K562 (cell line): ENCODE data around the gene TMEM191C. TPM values are rescaled to one million over a fixed set of nuclear protein-coding genes. Genes with fewer than 3 reads are reported as not detected.

Source experiments
- ARID1B ChIP-seq: fragments of 450-650 bp; IDR thresholded peaks from 2 replicates; pipeline ENCODE4 v1.6.1; 2016; ENCODE audit warnings: antibody characterized with exemption, mild to moderate bottlenecking, inconsistent platforms
- DLX4 ChIP-seq: fragments of 250-450 bp; sonication (Bioruptor Pico); IDR thresholded peaks from 2 replicates; pipeline ENCODE4 v1.6.1; 2021; ENCODE audit warnings: mild to moderate bottlenecking
- FIP1L1 ChIP-seq: fragments of 200-400 bp; formaldehyde crosslinking; IDR thresholded peaks from 2 replicates; pipeline ENCODE4 v1.6.1; 2018; ENCODE audit warnings: mild to moderate bottlenecking, low read depth, low read length; ENCODE audit not compliant: poor library complexity, severe bottlenecking
- FOXA1 ChIP-seq: fragments of 450-650 bp; IDR thresholded peaks from 2 replicates; pipeline ENCODE4 v1.6.1; 2016; ENCODE audit warnings: mild to moderate bottlenecking, borderline replicate concordance
- HLTF ChIP-seq: fragments of 450-650 bp; IDR thresholded peaks from 2 replicates; pipeline ENCODE4 v1.6.1; 2016
- HMGN3 ChIP-seq: IDR thresholded peaks from 2 replicates; pipeline ENCODE4 v1.6.1; 2011; ENCODE audit warnings: borderline replicate concordance, low read depth, mild to moderate bottlenecking, mixed read lengths, low read length; ENCODE audit not compliant: insufficient read length; ENCODE audit errors: extremely low read depth
- MAFK ChIP-seq: IDR thresholded peaks from 2 replicates; pipeline ENCODE4 v1.6.1; 2011; ENCODE audit warnings: low read length, improper control_type of control experiment
- MCM2 ChIP-seq: fragments of 450-650 bp; IDR thresholded peaks from 2 replicates; pipeline ENCODE4 v1.6.1; 2017; ENCODE audit warnings: low read depth, mild to moderate bottlenecking
- MLX ChIP-seq, 2 experiments: fragments of 450-650 bp in 1 of 2; sonication (generic) in 1 of 2; formaldehyde crosslinking; conservative IDR thresholded peaks; 2 replicates each; pipeline versions ENCODE4 v1.4.0 to v1.8.1; 2020 to 2022; ENCODE audit warnings: mild to moderate bottlenecking in 1 of 2, missing genetic modification reagents in 1 of 2
- NFE2 ChIP-seq: IDR thresholded peaks from 2 replicates; pipeline ENCODE4 v1.6.1; 2014; ENCODE audit warnings: antibody characterized with exemption, low read depth
- PPARD ChIP-seq: fragments of 250-450 bp; sonication (Bioruptor Pico); IDR thresholded peaks from 2 replicates; pipeline ENCODE4 v1.8.0; 2022; ENCODE audit warnings: inconsistent platforms, mild to moderate bottlenecking, moderate library complexity
- SAP30 ChIP-seq: fragments of 200-600 bp; sonication (generic); IDR thresholded peaks from 2 replicates; pipeline ENCODE4 v1.6.1; 2012; ENCODE audit warnings: borderline replicate concordance, low read depth, mild to moderate bottlenecking, moderate library complexity, low read length, control low read depth, inconsistent platforms; ENCODE audit not compliant: insufficient read depth, poor library complexity, severe bottlenecking
- TAF1 ChIP-seq: IDR thresholded peaks from 2 replicates; pipeline ENCODE4 v1.6.1; 2011; ENCODE audit warnings: mild to moderate bottlenecking, low read length, moderate library complexity; ENCODE audit not compliant: insufficient read depth, control insufficient read depth, severe bottlenecking; ENCODE audit errors: extremely low read depth
- TARDBP ChIP-seq: fragments of 450-650 bp; IDR thresholded peaks from 2 replicates; pipeline ENCODE4 v1.6.1; 2016
- THAP12 ChIP-seq: fragments of 250-450 bp; sonication (Bioruptor Pico); IDR thresholded peaks from 2 replicates; pipeline ENCODE4 v1.9.0; 2021; ENCODE audit warnings: mild to moderate bottlenecking, inconsistent platforms
- UBTF ChIP-seq, 2 experiments: IDR thresholded peaks; 2 replicates each; pipeline ENCODE4 v1.6.1; 2012; ENCODE audit warnings: improper control_type of control experiment in 2 of 2, low read depth in 2 of 2, low read length in 2 of 2, borderline replicate concordance in 1 of 2
- USF2 ChIP-seq: sonication (generic); formaldehyde crosslinking; IDR thresholded peaks from 2 replicates; pipeline ENCODE4 v1.5.0; 2020; ENCODE audit warnings: missing genetic modification reagents
- ZBTB8A ChIP-seq: fragments of 450-650 bp; IDR thresholded peaks from 2 replicates; pipeline ENCODE4 v1.6.1; 2018; ENCODE audit warnings: mild to moderate bottlenecking, moderate library complexity; ENCODE audit not compliant: partially characterized antibody
- ZNF133 ChIP-seq: fragments of 250-450 bp; sonication (Bioruptor Pico); IDR thresholded peaks from 2 replicates; pipeline ENCODE4 v1.4.0; 2020; ENCODE audit warnings: mild to moderate bottlenecking
- ZNF217 ChIP-seq: sonication (generic); formaldehyde crosslinking; IDR thresholded peaks from 2 replicates; pipeline ENCODE4 v1.8.0; 2022; ENCODE audit warnings: mild to moderate bottlenecking, missing genetic modification reagents
- ZNF436 ChIP-seq: fragments of 250-450, 450-650 bp; sonication (Bioruptor Pico); formaldehyde crosslinking; IDR thresholded peaks from 2 replicates; pipeline ENCODE4 v1.7.0; 2020; ENCODE audit warnings: mild to moderate bottlenecking
- ZNF764 ChIP-seq: fragments of 250-450 bp; sonication (Bioruptor Pico); IDR thresholded peaks from 2 replicates; pipeline ENCODE4 v1.4.0; 2020; ENCODE audit warnings: low read depth, mild to moderate bottlenecking, moderate library complexity
- ZNF780A ChIP-seq: fragments of 250-450 bp; sonication (Bioruptor Pico); IDR thresholded peaks from 2 replicates; pipeline ENCODE4 v1.5.0; 2021; ENCODE audit warnings: mild to moderate bottlenecking
- polyA plus RNA-seq, 8 experiments: library from polyadenylated mRNA; depleted of rRNA in 4 of 8; stranded (reverse) in 5 of 8; unstranded in 3 of 8; fragments of >200 nt; fragmentation: Nextera tagmentation in 2 of 8; fragmentation: Illumina TruSeq in 1 of 8; extraction: Ambion mirVana in 2 of 8; extraction: Trizol in 1 of 8; gene quantifications; 2 replicates each; pipeline versions ENCODE4 v1.2.1 to v1.2.3, GENCODE V29; 2011 to 2014; ENCODE audit warnings: inconsistent platforms in 1 of 8, missing spikeins in 1 of 8
- total RNA-seq, 7 experiments: library from RNA; depleted of rRNA in 6 of 7; stranded (reverse); fragments of >200 nt in 6 of 7; fragmentation: Illumina TruSeq in 2 of 7; extraction: Trizol in 2 of 7; gene quantifications; 2 replicates each; pipeline versions ENCODE4 v1.2.1 to v1.2.3, GENCODE V29; 2011 to 2021; ENCODE audit warnings: low replicate concordance in 1 of 7

TMEM191C gene
- total and polyA plus RNA-seq, 9 of the 15 experiments (the other 6 are each of a cell fraction or from before 2014, with no cell fraction given): 0.15 to 7.1 (median 1.1) TPM

- TF ChIP-seq UBTF (IDR thresholded peaks at IDR 0.05; ENCODE audit: borderline replicate concordance in 1 of 2, low read depth in 2 of 2, low read length in 2 of 2) (no peak), HMGN3 (peak; percentile 52), NFE2 (no peak), HLTF (no peak), TAF1 (no peak), ZNF133 (CRISPR knock-in tag) (no peak), MLX (CRISPR knock-in tag; conservative IDR thresholded peaks at IDR 0.05) (no peak; a peak in 1 of 4 replicates), MAFK (no peak), ZNF217 (no peak), FIP1L1 (peak; percentile 63), FOXA1 (no peak), DLX4 (no peak), THAP12 (CRISPR knock-in tag) (0 out of 2 replicates have a peak, but pooled peaks have one; percentile 30), ZNF764 (no peak), SAP30 (no peak), ARID1B (no peak), ZNF780A (CRISPR knock-in tag) (no peak), ZNF436 (CRISPR knock-in tag) (no peak), ZBTB8A (no peak), MCM2 (no peak), USF2 (CRISPR knock-in tag) (no peak), TARDBP (no peak), PPARD (CRISPR knock-in tag) (no peak)
Observed at GRCh38 chr22:21450320-21450831, 16.8 kb upstream of the TMEM191C start (continued).
